WERI-Rb-1 (cell line): ENCODE measurements around the gene JMJD7.

Experiments used
- DNase-seq: peaks from one replicate; pipeline ENCODE4 v3.0.0-alpha.2; 2020
- H3K27ac ChIP-seq: fragments of 250-450 bp; sonication (Bioruptor Pico); 2 replicates; pipeline ENCODE4 v1.5.1; 2020; ENCODE audit warnings: mild to moderate bottlenecking, moderate library complexity
- H3K27me3 ChIP-seq: fragments of 250-450 bp; sonication (Bioruptor Pico); 2 replicates; pipeline ENCODE4 v1.5.1; 2021; ENCODE audit warnings: mild to moderate bottlenecking, low read depth, moderate library complexity; ENCODE audit not compliant: insufficient read depth, severe bottlenecking
- H3K36me3 ChIP-seq: fragments of 250-450 bp; sonication (Bioruptor Pico); 2 replicates; pipeline ENCODE4 v1.5.1; 2020; ENCODE audit warnings: mild to moderate bottlenecking, moderate library complexity
- H3K4me3 ChIP-seq: 2 replicates; pipeline ENCODE4 v1.5.1; 2011; ENCODE audit warnings: low read depth, mild to moderate bottlenecking, control low read depth, low read length
- H3K9me3 ChIP-seq: fragments of 250-450 bp; sonication (Bioruptor Pico); 2 replicates; pipeline ENCODE4 v1.5.1; 2021; ENCODE audit warnings: mild to moderate bottlenecking, moderate library complexity; ENCODE audit not compliant: severe bottlenecking
- CTCF ChIP-seq: IDR thresholded peaks from 2 replicates; pipeline ENCODE4 v1.5.1; 2011; ENCODE audit warnings: low read depth, mild to moderate bottlenecking, control low read depth, inconsistent platforms, low read length

JMJD7 gene

GRCh38 chr15:41880156-41880877 is 52.4 kb downstream of the JMJD7 start:
- Histone ChIP-seq H3K9me3 (no peaks in the 10 kb centered on the region), H3K27me3 (no peaks in the 10 kb centered on the region), H3K4me3 (no peak overlapping the region), H3K36me3 (no peaks in the 10 kb centered on the region), H3K27ac (no peak overlapping the region)
- DNase-seq: no peak
- no peak for TF ChIP-seq CTCF

GRCh38 chr15:41881086-41881485 is 53.2 kb downstream of the JMJD7 start:
- no peak overlapping the region for H3K27ac ChIP-seq
- H3K9me3 ChIP-seq: no peaks in the 10 kb centered on the region
- TF ChIP-seq CTCF: no peak
- no peaks in the 10 kb centered on the region for H3K36me3 ChIP-seq
- no peak for DNase-seq
- H3K27me3 ChIP-seq: no peaks in the 10 kb centered on the region
- no peak overlapping the region for H3K4me3 ChIP-seq

GRCh38 chr15:41881550-41881919 is 53.6 kb downstream of the JMJD7 start:
- H3K9me3 ChIP-seq: no peaks in the 10 kb centered on the region

GRCh38 chr15:41881920-41882688 is 54.2 kb downstream of the JMJD7 start:
- Histone ChIP-seq H3K9me3 (no peaks in the 10 kb centered on the region), H3K27ac (no peak overlapping the region), H3K36me3 (no peaks in the 10 kb centered on the region), H3K27me3 (no peaks in the 10 kb centered on the region), H3K4me3 (no peak overlapping the region)
- TF ChIP-seq CTCF: no peak
- DNase-seq: no peak

More at GRCh38 chr15:41881550-41881919, 53.6 kb downstream of the JMJD7 start:
- no peak overlapping the region for H3K27ac ChIP-seq
- no peaks in the 10 kb centered on the region for H3K27me3 ChIP-seq
- H3K36me3 ChIP-seq: no peaks in the 10 kb centered on the region
- no peak overlapping the region for H3K4me3 ChIP-seq
- no peak for TF ChIP-seq CTCF
- DNase-seq: no peak

GRCh38 chr15:41882689-41883483 is 55.0 kb downstream of the JMJD7 start:
- no peak for DNase-seq
- H3K4me3 ChIP-seq: no peak overlapping the region
- no peak overlapping the region for H3K27ac ChIP-seq

More at GRCh38 chr15:41882689-41883483, 55.0 kb downstream of the JMJD7 start:
- Histone ChIP-seq H3K9me3 (no peaks in the 10 kb centered on the region), H3K27me3 (no peaks in the 10 kb centered on the region), H3K36me3 (no peaks in the 10 kb centered on the region)
- no peak for TF ChIP-seq CTCF
